IPS DF 4.7 (cell line): ENCODE results near the gene TMED6.

Source experiments
- DNase-seq: peaks from one replicate; pipeline ENCODE4 v3.0.0-alpha.2; 2013; ENCODE audit warnings: low spot score; ENCODE audit errors: extremely low read depth

TMED6 gene

GRCh38 chr16:69351309-69352027 is at the start of gene TMED6:
Gene TMED6 (minus strand): TSS chr16:69351786. CDS start chr16:69351753, 33 bp downstream.
- DNase-seq, result no peak

GRCh38 chr16:69399361-69399760 is 47.8 kb upstream of the TMED6 start:
- DNase-seq, result no peak

- no peak for DNase-seq
These were observed 46.4 kb upstream of the TMED6 start for GRCh38 chr16:69397821-69398521.

GRCh38 chr16:69396187-69397061 is 44.8 kb upstream of the TMED6 start:
- no peak for DNase-seq

GRCh38 chr16:69395859-69396186 is 44.2 kb upstream of the TMED6 start:
- no peak for DNase-seq

- no peak for DNase-seq
These were observed 42.6 kb upstream of the TMED6 start for GRCh38 chr16:69393898-69394849.

- no peak for DNase-seq
These were observed 35.0 kb upstream of the TMED6 start for GRCh38 chr16:69386596-69386995.

GRCh38 chr16:69384974-69385373 is 33.4 kb upstream of the TMED6 start:
- DNase-seq, result no peak

- no peak for DNase-seq
These were observed 30.8 kb upstream of the TMED6 start for GRCh38 chr16:69382421-69382820.

- DNase-seq, result no peak
These were observed 29.6 kb upstream of the TMED6 start for GRCh38 chr16:69381231-69381630.

GRCh38 chr16:69378760-69379159 is 27.2 kb upstream of the TMED6 start:
- no peak for DNase-seq

- DNase-seq, result no peak
These were observed 26.4 kb upstream of the TMED6 start for GRCh38 chr16:69378036-69378435.

- no peak for DNase-seq
These were observed 24.9 kb upstream of the TMED6 start for GRCh38 chr16:69376393-69377059.

GRCh38 chr16:69373019-69373418 is 21.4 kb upstream of the TMED6 start:
- DNase-seq, result no peak

- no peak for DNase-seq
These were observed 20.0 kb upstream of the TMED6 start for GRCh38 chr16:69371564-69371963.

- DNase-seq, result no peak
These were observed 17.3 kb upstream of the TMED6 start for GRCh38 chr16:69368866-69369265.

- DNase-seq, result no peak
These were observed 16.4 kb upstream of the TMED6 start for GRCh38 chr16:69367980-69368379.

- DNase-seq, result no peak
These were observed 14.8 kb upstream of the TMED6 start for GRCh38 chr16:69366431-69366830.

- DNase-seq, result no peak
These were observed 14.3 kb upstream of the TMED6 start for GRCh38 chr16:69365901-69366300.

GRCh38 chr16:69364088-69364487 is 12.5 kb upstream of the TMED6 start:
- DNase-seq, result no peak
